Measurements from ENCODE around the gene ETHE1. TPM values are rescaled to one million over a fixed set of nuclear protein-coding genes. Genes with fewer than 3 reads are reported as not detected.

The ETHE1 gene
- total and polyA plus RNA-seq, 7 experiments from 2014 or later, result 20.3 to 59.3 (median 25.4) TPM

GRCh38 chr19:43554317-43554895 is 27.4 kb upstream of the ETHE1 start:
- Histone ChIP-seq H3K36me3 (ENCODE audit: control insufficient read depth in 2 of 3, insufficient read depth in 3 of 3, low read length in 3 of 3) (peaks cover 3 to 69% (median 8%) of the 10 kb centered on the region in 3 experiments), H3K4me3 (ENCODE audit: low read length) (no peak overlapping the region), H3K4me1 (ENCODE audit: control insufficient read depth in 2 of 2, insufficient read depth in 2 of 2, low read length in 2 of 2) (peaks cover 3 to 8% of the 10 kb centered on the region in 2 donors), H3K27ac (ENCODE audit: low read depth, low read length) (peak overlapping the region; percentile 1), H3K9me3 (ENCODE audit: control insufficient read depth in 2 of 3, low read length in 3 of 3) (no peaks in the 10 kb centered on the region), H3K27me3 (ENCODE audit: control insufficient read depth in 2 of 2, insufficient read depth in 2 of 2, low read length in 2 of 2) (no peaks in the 10 kb centered on the region)
- peaks cover 6 to 45% (median 22%) of the 10 kb centered on the region in 5 donors for H3K36me3 Mint-ChIP-seq
- peaks cover 0 to 2% (median 0%) of the 10 kb centered on the region in 11 donors for H3K9me3 Mint-ChIP-seq
- H3K4me1 Mint-ChIP-seq, result peaks cover 11 to 28% (median 17%) of the 10 kb centered on the region in 7 donors
- DNase-seq, result no peak
- ATAC-seq, result no peak
- ChIA-PET POLR2A (interaction anchor here (1.0 to 3.8 kb wide), 7 partner anchors 15 to 64 kb away, joined by 3 to 30 read pairs (median 5); partner anchors contain the start of genes PINLYP, XRCC1 and ZNF575), CTCF (interaction anchor here (0.7 to 6.7 kb wide), 15 partner anchors 9 to 255 kb away, joined by 3 to 122 read pairs (median 4); partner anchors contain the start of genes ETHE1, IRGQ, ZNF575 and ZNF576)
- no peaks in the 10 kb centered on the region for H3K27me3 Mint-ChIP-seq
- intact Hi-C loops (cut with micrococcal nuclease), result loop anchor here in 1 of 2 donors (2.0 kb wide), 1 partner anchor 22 kb away; the partner anchor contains the start of gene ZNF575
- H3K27ac Mint-ChIP-seq, result peak overlapping the region in 4 of 9 donors; percentile 21 to 61 (median 58)
- no peak overlapping the region for H3K4me3 Mint-ChIP-seq

GRCh38 chr19:43553656-43554055 is 26.7 kb upstream of the ETHE1 start:
- POLR2A ChIA-PET, result interaction anchor here (1.5 to 3.8 kb wide), 3 partner anchors 17 to 41 kb away, joined by 4 to 30 read pairs (median 5); partner anchors contain the start of gene ZNF575
- peaks cover 11 to 26% (median 16%) of the 10 kb centered on the region in 7 donors for H3K4me1 Mint-ChIP-seq
- Histone ChIP-seq H3K9me3 (ENCODE audit: control insufficient read depth in 2 of 3, low read length in 3 of 3) (no peaks in the 10 kb centered on the region), H3K4me3 (ENCODE audit: low read length) (no peak overlapping the region), H3K27me3 (ENCODE audit: control insufficient read depth in 2 of 2, insufficient read depth in 2 of 2, low read length in 2 of 2) (no peaks in the 10 kb centered on the region), H3K4me1 (ENCODE audit: control insufficient read depth in 2 of 2, insufficient read depth in 2 of 2, low read length in 2 of 2) (peaks cover 3 to 8% of the 10 kb centered on the region in 2 donors), H3K36me3 (ENCODE audit: control insufficient read depth in 2 of 3, insufficient read depth in 3 of 3, low read length in 3 of 3) (peaks cover 3 to 76% (median 8%) of the 10 kb centered on the region in 3 experiments), H3K27ac (ENCODE audit: low read depth, low read length) (peak overlapping the region; percentile 26)
- peak overlapping the region in 5 of 9 donors; percentile 16 to 72 (median 59) for H3K27ac Mint-ChIP-seq
- ATAC-seq (no peak), DNase-seq (no peak)
- H3K27me3 Mint-ChIP-seq, result no peaks in the 10 kb centered on the region
- CTCF ChIA-PET, result interaction anchor here (0.6 to 6.7 kb wide), 8 partner anchors 12 to 114 kb away, joined by 3 to 122 read pairs (median 6); partner anchors contain the start of genes IRGQ, ZNF575 and ZNF576
- intact Hi-C loops (cut with micrococcal nuclease), result loop anchor here in 1 of 2 donors (2.0 kb wide), 1 partner anchor 21 kb away; the partner anchor contains the start of gene ZNF575
- peaks cover 6 to 46% (median 22%) of the 10 kb centered on the region in 5 donors for H3K36me3 Mint-ChIP-seq
- H3K9me3 Mint-ChIP-seq, result peaks cover 0 to 2% (median 0%) of the 10 kb centered on the region in 11 donors
- H3K4me3 Mint-ChIP-seq, result no peak overlapping the region

GRCh38 chr19:43552616-43553015 is 25.6 kb upstream of the ETHE1 start:
- Histone ChIP-seq H3K9me3 (ENCODE audit: control insufficient read depth in 2 of 3, low read length in 3 of 3) (no peaks in the 10 kb centered on the region), H3K27ac (ENCODE audit: low read depth, low read length) (no peak overlapping the region), H3K4me1 (ENCODE audit: control insufficient read depth in 2 of 2, insufficient read depth in 2 of 2, low read length in 2 of 2) (peaks cover 3 to 8% of the 10 kb centered on the region in 2 donors), H3K27me3 (ENCODE audit: control insufficient read depth in 2 of 2, insufficient read depth in 2 of 2, low read length in 2 of 2) (no peaks in the 10 kb centered on the region), H3K4me3 (ENCODE audit: low read length) (no peak overlapping the region), H3K36me3 (ENCODE audit: control insufficient read depth in 2 of 3, insufficient read depth in 3 of 3, low read length in 3 of 3) (peaks cover 3 to 72% (median 8%) of the 10 kb centered on the region in 3 experiments)
- H3K4me3 Mint-ChIP-seq, result no peak overlapping the region
- no peak overlapping the region for H3K27ac Mint-ChIP-seq
- peaks cover 0 to 2% (median 0%) of the 10 kb centered on the region in 11 donors for H3K9me3 Mint-ChIP-seq
- H3K27me3 Mint-ChIP-seq, result no peaks in the 10 kb centered on the region
- ChIA-PET POLR2A (interaction anchor here (2.2 kb wide), 1 partner anchor 42 kb away, joined by 5 read pairs; no protein-coding TSS in a partner anchor), CTCF (interaction anchor here (1.1 to 6.7 kb wide), 3 partner anchors 13 to 43 kb away, joined by 4 to 122 read pairs (median 8); partner anchors contain the start of genes IRGQ, ZNF575 and ZNF576)
- no peak for DNase-seq
- H3K36me3 Mint-ChIP-seq, result peaks cover 6 to 46% (median 22%) of the 10 kb centered on the region in 5 donors
- ATAC-seq, result no peak
- intact Hi-C loops (cut with micrococcal nuclease), result no loop called here
- H3K4me1 Mint-ChIP-seq, result peaks cover 11 to 23% (median 16%) of the 10 kb centered on the region in 7 donors

GRCh38 chr19:43552198-43552450 is 25.1 kb upstream of the ETHE1 start:
- Mint-ChIP-seq H3K4me1 (peaks cover 11 to 23% (median 14%) of the 10 kb centered on the region in 7 donors), H3K36me3 (peaks cover 6 to 46% (median 22%) of the 10 kb centered on the region in 5 donors), H3K4me3 (no peak overlapping the region), H3K9me3 (peaks cover 0 to 2% (median 0%) of the 10 kb centered on the region in 11 donors), H3K27ac (peak overlapping the region in 1 of 9 donors; percentile 48), H3K27me3 (no peaks in the 10 kb centered on the region)
- ATAC-seq (no peak), DNase-seq (no peak)
- H3K9me3 ChIP-seq (ENCODE audit: control insufficient read depth in 2 of 3, low read length in 3 of 3), result no peaks in the 10 kb centered on the region
- peaks cover 6 to 74% (median 8%) of the 10 kb centered on the region in 3 experiments for H3K36me3 ChIP-seq (ENCODE audit: control insufficient read depth in 2 of 3, insufficient read depth in 3 of 3, low read length in 3 of 3)
- peaks cover 3 to 8% of the 10 kb centered on the region in 2 donors for H3K4me1 ChIP-seq (ENCODE audit: control insufficient read depth in 2 of 2, insufficient read depth in 2 of 2, low read length in 2 of 2)
- POLR2A ChIA-PET, result no interaction called here
- H3K27me3 ChIP-seq (ENCODE audit: control insufficient read depth in 2 of 2, insufficient read depth in 2 of 2, low read length in 2 of 2), result no peaks in the 10 kb centered on the region
- no peak overlapping the region for H3K4me3 ChIP-seq (ENCODE audit: low read length)
- intact Hi-C loops (cut with micrococcal nuclease), result no loop called here
- CTCF ChIA-PET, result interaction anchor here (1.1 to 6.7 kb wide), 2 partner anchors 19 to 43 kb away, joined by 4 to 122 read pairs; partner anchors contain the start of genes IRGQ, ZNF575 and ZNF576
- no peak overlapping the region for H3K27ac ChIP-seq (ENCODE audit: low read depth, low read length)

- intact Hi-C loops (cut with micrococcal nuclease), result no loop called here
- peaks cover 0 to 2% (median 0%) of the 10 kb centered on the region in 11 donors for H3K9me3 Mint-ChIP-seq
- H3K36me3 Mint-ChIP-seq, result peaks cover 6 to 46% (median 22%) of the 10 kb centered on the region in 5 donors
These were observed 24.6 kb upstream of the ETHE1 start for GRCh38 chr19:43551399-43552197.

GRCh38 chr19:43548706-43549105 is 21.7 kb upstream of the ETHE1 start:
- intact Hi-C loops (cut with micrococcal nuclease), result no loop called here
- Histone ChIP-seq H3K27me3 (ENCODE audit: control insufficient read depth in 2 of 2, insufficient read depth in 2 of 2, low read length in 2 of 2) (no peaks in the 10 kb centered on the region), H3K4me3 (ENCODE audit: low read length) (no peak overlapping the region), H3K4me1 (ENCODE audit: control insufficient read depth in 2 of 2, insufficient read depth in 2 of 2, low read length in 2 of 2) (no peaks in the 10 kb centered on the region), H3K27ac (ENCODE audit: low read depth, low read length) (no peak overlapping the region), H3K36me3 (ENCODE audit: control insufficient read depth in 2 of 3, insufficient read depth in 3 of 3, low read length in 3 of 3) (peaks cover 8 to 89% (median 12%) of the 10 kb centered on the region in 3 experiments), H3K9me3 (ENCODE audit: control insufficient read depth in 2 of 3, low read length in 3 of 3) (no peaks in the 10 kb centered on the region)
- no peak for DNase-seq
- POLR2A ChIA-PET, result no interaction called here
- ATAC-seq, result no peak
- peaks cover 6 to 44% (median 11%) of the 10 kb centered on the region in 5 donors for H3K36me3 Mint-ChIP-seq
- CTCF ChIA-PET, result no interaction called here
- no peaks in the 10 kb centered on the region for H3K27me3 Mint-ChIP-seq
- peak overlapping the region in 1 of 9 donors; percentile 7 for H3K27ac Mint-ChIP-seq
- no peak overlapping the region for H3K4me3 Mint-ChIP-seq
- H3K9me3 Mint-ChIP-seq, result peaks cover 0 to 2% (median 0%) of the 10 kb centered on the region in 11 donors
- H3K4me1 Mint-ChIP-seq, result peaks cover 0 to 4% (median 2%) of the 10 kb centered on the region in 7 donors

More at GRCh38 chr19:43551399-43552197, 24.6 kb upstream of the ETHE1 start:
- peaks cover 6 to 79% (median 8%) of the 10 kb centered on the region in 3 experiments for H3K36me3 ChIP-seq (ENCODE audit: control insufficient read depth in 2 of 3, insufficient read depth in 3 of 3, low read length in 3 of 3)
- peaks cover 3 to 8% of the 10 kb centered on the region in 2 donors for H3K4me1 ChIP-seq (ENCODE audit: control insufficient read depth in 2 of 2, insufficient read depth in 2 of 2, low read length in 2 of 2)
- ATAC-seq, result no peak
- H3K4me1 Mint-ChIP-seq, result peaks cover 11 to 23% (median 14%) of the 10 kb centered on the region in 7 donors
- H3K27ac ChIP-seq (ENCODE audit: low read depth, low read length), result no peak overlapping the region
- POLR2A ChIA-PET, result no interaction called here
- peak overlapping the region in 4 of 9 donors; percentile 47 to 63 (median 56) for H3K27ac Mint-ChIP-seq
- H3K9me3 ChIP-seq (ENCODE audit: control insufficient read depth in 2 of 3, low read length in 3 of 3), result no peaks in the 10 kb centered on the region
- CTCF ChIA-PET, result no interaction called here
- H3K4me3 Mint-ChIP-seq, result no peak overlapping the region
- no peak for DNase-seq
- H3K27me3 ChIP-seq (ENCODE audit: control insufficient read depth in 2 of 2, insufficient read depth in 2 of 2, low read length in 2 of 2), result no peaks in the 10 kb centered on the region
- H3K4me3 ChIP-seq (ENCODE audit: low read length), result no peak overlapping the region
- no peaks in the 10 kb centered on the region for H3K27me3 Mint-ChIP-seq

All from naive thymus-derived CD4-positive, alpha-beta T cell (primary cell).